Skeletal muscle tissue (tissue), 4 donors: ENCODE results near the gene SERPINI2. TPM values are rescaled to one million over a fixed set of nuclear protein-coding genes. Genes with fewer than 3 reads are reported as not detected.

Experiments
- H3K27ac ChIP-seq: one replicate; pipeline ENCODE4 v1.7.0; 2013; ENCODE audit warnings: mild to moderate bottlenecking, low read depth, low read length, inconsistent platforms
- H3K27me3 ChIP-seq, 3 donors: one replicate each; pipeline ENCODE4 v1.7.0; 2013; ENCODE audit warnings: low read length in 3 of 3; ENCODE audit not compliant: control insufficient read depth in 3 of 3, insufficient read depth in 3 of 3
- H3K36me3 ChIP-seq, 3 donors: one replicate each; pipeline ENCODE4 v1.7.0; 2013; ENCODE audit warnings: low read length in 3 of 3; ENCODE audit not compliant: control insufficient read depth in 3 of 3, insufficient read depth in 3 of 3
- H3K4me1 ChIP-seq, 3 donors: one replicate each; pipeline ENCODE4 v1.7.0; 2013; ENCODE audit warnings: low read length in 3 of 3, mild to moderate bottlenecking in 3 of 3; ENCODE audit not compliant: control insufficient read depth in 3 of 3, insufficient read depth in 3 of 3
- H3K4me3 ChIP-seq, 3 donors: one replicate each; pipeline ENCODE4 v1.7.0; 2013; ENCODE audit warnings: low read length in 3 of 3
- H3K9ac ChIP-seq, 3 donors: one replicate each; pipeline ENCODE4 v1.7.0; 2013; ENCODE audit warnings: low read length in 3 of 3, mild to moderate bottlenecking in 3 of 3, moderate library complexity in 2 of 3, low read depth in 1 of 3
- H3K9me3 ChIP-seq, 3 donors: one replicate each; pipeline ENCODE4 v1.7.0; 2013; ENCODE audit warnings: low read length in 3 of 3; ENCODE audit not compliant: control insufficient read depth in 3 of 3
- total RNA-seq: library from RNA; depleted of rRNA; stranded (reverse); fragments of >200 nt; gene quantifications from one replicate; pipeline ENCODE4 v1.2.3, GENCODE V29; 2014
- donor health status: Osteomylitis.

Gene SERPINI2, protein sequence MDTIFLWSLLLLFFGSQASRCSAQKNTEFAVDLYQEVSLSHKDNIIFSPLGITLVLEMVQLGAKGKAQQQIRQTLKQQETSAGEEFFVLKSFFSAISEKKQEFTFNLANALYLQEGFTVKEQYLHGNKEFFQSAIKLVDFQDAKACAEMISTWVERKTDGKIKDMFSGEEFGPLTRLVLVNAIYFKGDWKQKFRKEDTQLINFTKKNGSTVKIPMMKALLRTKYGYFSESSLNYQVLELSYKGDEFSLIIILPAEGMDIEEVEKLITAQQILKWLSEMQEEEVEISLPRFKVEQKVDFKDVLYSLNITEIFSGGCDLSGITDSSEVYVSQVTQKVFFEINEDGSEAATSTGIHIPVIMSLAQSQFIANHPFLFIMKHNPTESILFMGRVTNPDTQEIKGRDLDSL
- not detected for total RNA-seq

DNA sequence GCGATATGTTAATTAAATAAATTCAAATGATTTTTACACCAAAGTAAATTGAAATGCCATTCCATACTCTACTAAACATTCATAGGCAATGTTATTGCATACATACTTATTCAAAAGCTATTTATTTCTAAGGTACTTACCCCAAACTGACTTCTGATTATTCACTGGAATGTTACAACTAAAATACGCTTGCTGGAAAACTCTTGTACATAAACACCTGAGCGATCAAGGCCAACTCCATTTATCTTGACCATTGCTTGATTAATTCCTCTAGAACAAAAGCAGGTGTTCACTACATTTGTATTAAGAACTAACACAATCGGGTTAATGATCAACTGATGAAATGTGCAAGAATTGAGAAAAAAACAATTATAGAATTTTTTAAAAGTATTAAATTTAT lies at the start of gene SERPINI2:
Gene SERPINI2, minus strand, starts transcription at position 180 of the 400 bp plus-strand sequence. CDS start 2,208 bp downstream, outside the sequence.
- Histone ChIP-seq H3K36me3 (no peaks in the 10 kb centered on the region), H3K4me1 (no peaks in the 10 kb centered on the region), H3K4me3 (no peak within 1 kb of the TSS), H3K9me3 (no peaks in the 10 kb centered on the region), H3K9ac (no peak within 1 kb of the TSS), H3K27ac (no peak within 1 kb of the TSS), H3K27me3 (no peaks in the 10 kb centered on the region)

DNA sequence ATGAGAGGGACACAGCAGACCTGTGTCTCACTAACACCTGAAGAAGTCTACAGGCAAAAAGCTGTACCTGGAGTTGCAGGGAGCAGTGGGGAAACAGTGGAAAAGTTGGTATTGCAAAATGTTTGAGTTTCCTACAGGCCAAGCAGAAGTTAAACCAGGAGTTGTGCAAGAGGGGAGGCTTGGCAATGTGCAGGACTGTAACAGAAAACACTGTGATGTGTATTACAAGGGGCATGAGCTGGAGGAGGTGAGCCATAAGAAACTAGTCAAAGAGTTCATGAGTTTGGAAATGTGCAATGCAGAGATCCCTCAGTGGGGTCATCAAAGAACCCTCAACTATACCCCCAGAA lies 47.1 kb upstream of the SERPINI2 start:
- no peaks in the 10 kb centered on the region for H3K27me3 ChIP-seq
- no peak overlapping the region for H3K27ac ChIP-seq
- no peaks in the 10 kb centered on the region for H3K36me3 ChIP-seq
- no peaks in the 10 kb centered on the region for H3K4me1 ChIP-seq
- no peaks in the 10 kb centered on the region for H3K9me3 ChIP-seq
- no peak overlapping the region for H3K4me3 ChIP-seq
- H3K9ac ChIP-seq, result no peak overlapping the region

DNA sequence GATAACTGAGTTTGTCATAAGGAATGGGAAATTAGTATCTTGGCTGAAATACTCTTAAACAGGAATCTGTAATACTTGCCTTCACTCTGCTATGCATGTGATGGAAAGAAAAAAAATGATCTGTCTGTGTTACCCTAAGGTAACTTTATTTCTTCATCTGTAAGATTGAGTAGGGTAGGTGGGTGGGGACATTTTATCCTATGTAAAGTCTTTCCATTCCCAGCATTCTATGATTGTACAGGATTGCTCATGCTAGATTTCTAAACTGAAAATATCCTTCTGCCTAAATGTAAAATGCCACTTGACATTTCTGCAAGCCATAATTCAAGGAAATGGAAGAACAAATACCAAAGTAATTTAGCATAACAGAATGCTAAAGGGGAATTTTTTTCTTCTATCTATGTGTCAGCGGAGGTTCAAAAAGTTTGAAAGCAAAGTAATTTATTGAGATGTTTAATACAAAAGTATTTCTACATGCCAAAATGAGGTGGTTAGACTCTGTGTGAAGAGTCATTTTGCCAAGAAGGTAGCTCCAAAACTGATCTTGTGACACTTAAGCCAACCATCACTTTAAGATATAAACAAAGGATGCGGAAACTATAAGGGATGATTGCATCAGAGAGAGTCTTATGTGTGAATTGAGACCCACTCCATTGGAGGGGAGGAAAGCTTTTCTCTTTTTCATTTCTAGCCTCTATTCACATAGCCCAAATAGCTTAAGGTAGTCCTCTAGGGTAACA lies 46.6 kb upstream of the SERPINI2 start:
- Histone ChIP-seq H3K9me3 (no peaks in the 10 kb centered on the region), H3K9ac (no peak overlapping the region), H3K27ac (no peak overlapping the region), H3K36me3 (no peaks in the 10 kb centered on the region), H3K27me3 (no peaks in the 10 kb centered on the region), H3K4me1 (no peaks in the 10 kb centered on the region), H3K4me3 (no peak overlapping the region)

DNA sequence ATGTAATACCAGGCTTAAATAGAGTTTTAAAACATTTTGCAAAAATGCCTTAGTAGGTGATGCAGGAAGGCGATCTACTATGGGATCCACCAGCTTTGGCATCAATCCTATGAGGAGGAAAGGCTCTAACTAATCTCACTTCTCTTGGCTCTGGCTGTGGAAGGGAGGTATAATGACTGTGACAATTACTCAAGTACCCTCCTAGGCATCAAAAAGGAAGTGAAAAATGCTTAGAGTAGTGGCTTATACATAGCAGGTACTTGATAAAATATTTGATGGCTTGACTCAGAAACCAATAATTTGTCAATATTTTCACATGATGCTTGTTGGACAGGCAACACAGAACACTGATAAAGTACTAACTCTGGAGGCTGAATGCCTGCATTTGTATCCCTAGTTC lies 34.1 kb upstream of the SERPINI2 start:
- no peaks in the 10 kb centered on the region for H3K9me3 ChIP-seq
- no peaks in the 10 kb centered on the region for H3K27me3 ChIP-seq
- H3K36me3 ChIP-seq, result no peaks in the 10 kb centered on the region
- H3K4me3 ChIP-seq, result no peak overlapping the region
- no peak overlapping the region for H3K27ac ChIP-seq
- H3K4me1 ChIP-seq, result no peaks in the 10 kb centered on the region
- no peak overlapping the region for H3K9ac ChIP-seq

DNA sequence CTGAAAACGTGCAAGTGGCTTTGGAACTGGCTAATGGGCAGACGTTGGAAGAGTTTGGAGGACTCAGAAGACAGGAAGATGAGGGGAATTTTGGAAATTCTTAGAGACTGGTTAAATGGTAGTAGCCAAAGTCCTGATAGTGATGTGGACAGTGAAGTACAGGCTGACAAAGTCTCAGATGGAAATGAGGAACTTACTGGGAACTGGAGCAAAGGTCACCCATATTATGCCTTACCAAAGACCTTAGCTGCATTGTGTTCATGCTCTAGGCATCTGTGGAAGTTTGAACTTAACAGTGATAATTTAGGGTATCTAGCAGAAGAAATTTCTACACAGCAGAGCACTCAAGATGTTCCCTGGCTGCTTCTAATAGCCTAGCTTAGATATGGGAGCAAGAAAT lies 28.6 kb upstream of the SERPINI2 start:
- Histone ChIP-seq H3K27me3 (no peaks in the 10 kb centered on the region), H3K4me1 (no peaks in the 10 kb centered on the region)

DNA sequence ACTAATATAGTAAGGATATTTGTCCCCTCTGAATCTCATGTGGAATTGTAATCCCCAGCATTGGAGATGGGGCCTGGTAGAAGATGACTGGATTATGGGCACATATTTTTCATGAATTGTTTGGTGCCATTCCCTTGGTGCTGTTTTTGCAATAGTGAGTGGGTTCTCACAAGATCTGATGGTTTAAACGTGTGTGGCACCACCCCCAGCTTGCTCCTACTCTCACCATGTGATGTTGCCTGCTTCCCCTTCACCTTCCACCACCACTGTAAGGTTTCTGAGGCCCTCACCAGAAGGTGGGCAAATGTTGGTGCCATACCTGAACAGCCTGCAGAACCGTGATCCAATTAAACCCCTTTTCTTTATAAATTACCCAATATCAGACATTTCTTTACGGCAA lies 28.1 kb upstream of the SERPINI2 start:
- Histone ChIP-seq H3K27me3 (no peaks in the 10 kb centered on the region), H3K27ac (no peak overlapping the region), H3K4me3 (no peak overlapping the region), H3K9me3 (no peaks in the 10 kb centered on the region), H3K36me3 (no peaks in the 10 kb centered on the region), H3K4me1 (no peaks in the 10 kb centered on the region), H3K9ac (no peak overlapping the region)

More for the DNA sequence above, 28.6 kb upstream of the SERPINI2 start:
- Histone ChIP-seq H3K27ac (no peak overlapping the region), H3K36me3 (no peaks in the 10 kb centered on the region), H3K4me3 (no peak overlapping the region), H3K9ac (no peak overlapping the region), H3K9me3 (no peaks in the 10 kb centered on the region)

DNA sequence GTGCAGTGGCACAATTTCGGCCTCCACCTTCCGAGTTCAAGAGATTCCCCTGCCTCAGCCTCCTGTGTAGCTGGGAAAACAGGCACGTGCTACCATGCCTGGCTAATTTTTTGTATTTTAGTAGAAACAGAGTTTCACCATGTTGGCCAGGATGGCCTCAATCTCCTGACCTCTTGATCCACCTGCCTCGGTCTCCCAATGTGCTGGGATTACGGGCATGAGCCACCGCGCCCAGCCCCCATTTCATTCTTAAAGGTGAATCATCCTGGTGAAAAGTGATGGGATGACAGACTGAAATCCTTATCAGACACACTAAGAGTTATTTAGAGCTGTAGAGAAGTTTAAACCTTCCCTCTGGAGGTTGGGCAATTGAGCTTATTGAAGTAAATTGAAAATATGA lies 24.1 kb upstream of the SERPINI2 start:
- no peaks in the 10 kb centered on the region for H3K9me3 ChIP-seq
- H3K27ac ChIP-seq, result no peak overlapping the region
- no peak overlapping the region for H3K4me3 ChIP-seq
- no peaks in the 10 kb centered on the region for H3K27me3 ChIP-seq
- H3K36me3 ChIP-seq, result no peaks in the 10 kb centered on the region
- H3K9ac ChIP-seq, result no peak overlapping the region
- no peaks in the 10 kb centered on the region for H3K4me1 ChIP-seq

DNA sequence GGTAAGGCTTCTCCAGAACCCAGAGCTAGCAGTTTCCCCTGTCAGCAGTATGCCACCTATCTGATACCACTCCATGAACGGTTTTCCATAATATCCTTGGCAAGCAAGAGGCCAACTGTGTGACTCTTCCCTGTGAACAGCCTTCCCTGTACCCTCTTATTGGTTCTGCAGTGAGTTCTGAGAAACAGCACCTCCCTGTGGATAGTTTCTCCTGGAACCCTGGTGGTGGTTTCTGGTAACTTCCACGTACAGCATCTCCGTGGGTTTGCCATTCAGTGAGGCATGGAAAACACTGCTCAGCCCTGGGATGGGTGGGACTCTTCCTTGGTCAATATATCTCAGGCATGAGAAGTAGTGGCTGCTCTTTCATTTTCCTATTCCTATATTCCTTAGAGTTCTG lies 19.4 kb upstream of the SERPINI2 start:
- no peak overlapping the region for H3K4me3 ChIP-seq
- H3K9me3 ChIP-seq, result no peaks in the 10 kb centered on the region
- H3K27ac ChIP-seq, result no peak overlapping the region
- H3K27me3 ChIP-seq, result no peaks in the 10 kb centered on the region
- no peak overlapping the region for H3K9ac ChIP-seq
- no peaks in the 10 kb centered on the region for H3K4me1 ChIP-seq
- no peaks in the 10 kb centered on the region for H3K36me3 ChIP-seq

DNA sequence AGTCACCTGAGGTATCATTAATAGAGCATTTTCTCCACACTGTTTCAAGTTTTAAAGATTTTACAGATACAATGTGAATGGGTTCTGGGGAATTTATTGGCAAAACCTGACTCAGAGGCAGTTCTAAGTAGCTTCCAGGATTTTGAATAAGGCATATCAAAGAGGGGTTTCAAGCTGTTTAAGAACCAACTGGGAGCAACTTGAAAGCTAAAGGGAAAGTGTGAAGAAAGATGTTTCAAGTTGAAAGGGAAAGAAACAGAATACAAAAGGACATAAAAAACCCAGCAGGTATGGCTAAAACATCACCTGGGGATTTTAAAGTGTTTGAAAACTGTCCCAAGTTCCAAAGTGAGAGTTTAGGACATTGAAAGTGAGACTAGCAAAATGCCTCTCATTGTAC lies 17.8 kb upstream of the SERPINI2 start:
- Histone ChIP-seq H3K4me1 (no peaks in the 10 kb centered on the region), H3K36me3 (no peaks in the 10 kb centered on the region), H3K9me3 (no peaks in the 10 kb centered on the region), H3K4me3 (no peak overlapping the region), H3K27me3 (no peaks in the 10 kb centered on the region), H3K27ac (no peak overlapping the region), H3K9ac (no peak overlapping the region)

DNA sequence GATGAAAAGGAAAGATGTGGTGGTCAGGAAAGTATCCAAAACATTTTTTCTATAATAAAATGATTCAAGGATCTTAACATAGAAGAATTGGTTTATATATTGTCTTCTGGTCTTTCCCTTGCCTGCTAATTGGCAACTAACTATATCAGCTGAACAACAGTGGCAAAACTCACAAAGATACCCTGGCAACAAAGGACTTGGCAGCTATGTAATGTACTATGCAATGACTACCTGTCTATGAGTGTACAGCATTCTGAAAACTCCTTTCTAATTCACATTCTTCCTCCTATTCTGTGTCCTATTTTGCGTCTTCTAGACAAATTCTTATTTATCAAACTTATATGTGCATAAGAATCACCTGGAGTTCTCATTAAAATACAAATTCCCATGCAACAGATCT lies 15.7 kb upstream of the SERPINI2 start:
- Histone ChIP-seq H3K4me3 (no peak overlapping the region), H3K4me1 (no peaks in the 10 kb centered on the region), H3K27ac (no peak overlapping the region), H3K36me3 (no peaks in the 10 kb centered on the region), H3K9ac (no peak overlapping the region), H3K27me3 (no peaks in the 10 kb centered on the region), H3K9me3 (no peaks in the 10 kb centered on the region)
